Loucy (cell line): ENCODE data around the gene LCN12.

ENCODE experiments used
- EZH2phosphoT487 ChIP-seq: fragments of 200-600 bp; IDR thresholded peaks from 2 replicates; pipeline ENCODE4 v1.6.1; 2018; ENCODE audit warnings: antibody characterized with exemption, mild to moderate bottlenecking, moderate library complexity, borderline replicate concordance
- TF ChIP-seq, protein P1 (sequence below): fragments of 200-600 bp; sonication (generic); conservative IDR thresholded peaks from 2 replicates; pipeline ENCODE4 v1.5.1; 2014; ENCODE audit warnings: mild to moderate bottlenecking, antibody characterized with exemption, low read length

DNA sequence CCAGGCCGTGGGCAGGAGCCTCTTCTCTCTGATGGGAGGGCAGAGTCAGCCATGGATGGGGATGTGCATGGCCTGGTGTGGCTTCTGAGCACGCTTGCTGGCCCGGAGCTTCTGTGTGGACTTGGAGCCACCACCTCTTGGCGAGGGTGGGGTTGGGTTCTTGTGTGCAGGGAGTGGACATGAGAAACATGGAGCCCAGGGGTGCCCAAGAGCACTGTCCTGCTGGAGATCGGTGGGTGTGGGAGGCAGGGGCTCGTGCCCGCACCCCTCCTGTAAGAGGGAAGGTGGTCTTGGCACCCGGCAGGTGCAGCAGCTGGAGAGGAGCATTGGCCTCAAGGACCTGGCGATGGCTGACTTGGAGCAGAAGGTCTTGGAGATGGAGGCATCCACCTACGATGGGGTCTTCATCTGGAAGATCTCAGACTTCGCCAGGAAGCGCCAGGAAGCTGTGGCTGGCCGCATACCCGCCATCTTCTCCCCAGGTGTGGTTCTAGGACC is 31.3 kb upstream of the LCN12 start:
- TF ChIP-seq, protein P1, sequence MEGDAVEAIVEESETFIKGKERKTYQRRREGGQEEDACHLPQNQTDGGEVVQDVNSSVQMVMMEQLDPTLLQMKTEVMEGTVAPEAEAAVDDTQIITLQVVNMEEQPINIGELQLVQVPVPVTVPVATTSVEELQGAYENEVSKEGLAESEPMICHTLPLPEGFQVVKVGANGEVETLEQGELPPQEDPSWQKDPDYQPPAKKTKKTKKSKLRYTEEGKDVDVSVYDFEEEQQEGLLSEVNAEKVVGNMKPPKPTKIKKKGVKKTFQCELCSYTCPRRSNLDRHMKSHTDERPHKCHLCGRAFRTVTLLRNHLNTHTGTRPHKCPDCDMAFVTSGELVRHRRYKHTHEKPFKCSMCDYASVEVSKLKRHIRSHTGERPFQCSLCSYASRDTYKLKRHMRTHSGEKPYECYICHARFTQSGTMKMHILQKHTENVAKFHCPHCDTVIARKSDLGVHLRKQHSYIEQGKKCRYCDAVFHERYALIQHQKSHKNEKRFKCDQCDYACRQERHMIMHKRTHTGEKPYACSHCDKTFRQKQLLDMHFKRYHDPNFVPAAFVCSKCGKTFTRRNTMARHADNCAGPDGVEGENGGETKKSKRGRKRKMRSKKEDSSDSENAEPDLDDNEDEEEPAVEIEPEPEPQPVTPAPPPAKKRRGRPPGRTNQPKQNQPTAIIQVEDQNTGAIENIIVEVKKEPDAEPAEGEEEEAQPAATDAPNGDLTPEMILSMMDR, result no peak
- TF ChIP-seq EZH2phosphoT487, result no peak
